GM12891 (cell line): ENCODE data around the gene SLC9A8.

Experiments
- POLR2A ChIP-seq: IDR thresholded peaks from 2 replicates; pipeline ENCODE4 v1.6.1; 2011; ENCODE audit warnings: low read depth, low read length, control low read depth
- POLR2AphosphoS5 ChIP-seq: IDR thresholded peaks from 2 replicates; pipeline ENCODE4 v1.6.1; 2011; ENCODE audit warnings: low read depth, low read length, control low read depth
- POU2F2 ChIP-seq: IDR thresholded peaks from 2 replicates; pipeline ENCODE4 v1.6.1; 2011; ENCODE audit warnings: low read depth, mild to moderate bottlenecking, control low read depth, low read length, moderate library complexity
- SPI1 ChIP-seq: IDR thresholded peaks from 2 replicates; pipeline ENCODE4 v1.6.1; 2011; ENCODE audit warnings: low read depth, low read length, control low read depth
- TAF1 ChIP-seq: IDR thresholded peaks from 2 replicates; pipeline ENCODE4 v1.6.1; 2011; ENCODE audit warnings: low read depth, low read length, control low read depth

DNA sequence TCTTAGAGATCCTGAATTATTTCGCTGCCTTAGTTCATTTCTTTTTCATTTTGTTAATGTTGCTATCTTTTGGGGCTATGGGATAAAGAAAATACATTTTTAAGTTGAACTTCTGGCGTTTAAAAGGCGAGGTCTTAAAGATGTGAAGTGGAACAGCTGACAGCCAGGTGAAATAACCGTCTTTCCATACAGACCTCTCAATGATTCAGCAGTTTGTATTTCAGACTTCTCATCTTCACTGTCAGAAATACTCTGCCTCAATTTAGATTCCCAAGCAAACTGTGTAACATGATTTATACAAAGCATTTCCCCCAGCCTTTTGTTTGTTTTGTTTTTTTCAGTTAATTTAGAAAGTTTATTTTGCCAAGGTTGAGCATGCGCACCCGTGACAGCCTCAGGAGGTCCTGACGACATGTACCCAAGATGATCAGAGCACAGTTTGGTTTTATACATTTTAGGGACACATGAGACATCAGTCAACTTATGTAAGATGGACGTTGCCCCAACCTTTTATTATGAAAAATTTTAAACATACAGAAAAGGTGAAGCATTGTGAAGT, 40.0 kb downstream of the SLC9A8 start:
- no peak for TF ChIP-seq SPI1
- no peak for TF ChIP-seq POLR2A
- TF ChIP-seq POLR2AphosphoS5, result no peak
- no peak for TF ChIP-seq POU2F2
- TF ChIP-seq TAF1, result no peak
